Activated T-helper 1 cell treated with Interleukin-2 at 50 U/mL for 16 hours (primary cell): Measurements from ENCODE around the gene PCSK5.

ENCODE experiments used
- DNase-seq: peaks from one replicate; pipeline ENCODE4 v3.0.0-alpha.2; 2020; ENCODE audit warnings: low read depth

PCSK5 gene

DNA sequence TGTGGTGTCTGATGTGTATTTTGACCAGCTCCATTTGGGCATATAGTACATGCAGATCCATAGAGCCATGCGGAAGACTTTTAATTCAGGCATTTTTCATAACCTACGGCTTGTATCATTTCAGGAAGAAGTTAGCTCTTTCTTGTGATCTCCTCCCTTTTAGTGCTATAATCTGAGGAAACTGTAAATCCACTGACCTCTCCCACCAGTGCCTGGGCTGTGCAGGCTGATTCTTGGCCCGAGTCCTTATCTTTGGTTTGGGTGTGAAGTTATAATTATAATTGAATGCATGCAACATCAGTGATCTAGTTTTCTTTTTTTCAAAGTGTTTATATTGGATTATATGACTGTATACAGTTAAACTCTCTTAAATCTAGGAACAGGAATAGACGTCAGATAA, 247.9 kb downstream of the PCSK5 start:
- no peak for DNase-seq

DNA sequence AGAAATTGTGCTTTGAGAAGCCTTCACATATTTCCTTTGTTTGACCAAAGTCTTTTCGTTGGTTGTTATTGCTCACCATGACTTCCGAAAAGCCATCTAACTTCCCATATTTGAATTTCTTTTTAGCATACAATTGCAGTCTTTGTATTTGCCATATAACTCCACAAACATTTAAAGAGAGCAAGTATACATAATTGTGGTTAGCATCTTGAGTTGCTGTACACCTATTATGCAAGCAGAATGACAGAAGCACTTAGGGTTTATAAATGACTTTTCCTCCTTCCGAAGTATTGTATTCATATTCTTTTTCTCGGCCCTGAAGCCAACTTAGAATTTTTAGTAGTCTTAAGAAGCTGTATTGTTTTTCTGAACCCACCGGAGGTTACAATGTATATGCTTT, 253.4 kb downstream of the PCSK5 start:
- no peak for DNase-seq

DNA sequence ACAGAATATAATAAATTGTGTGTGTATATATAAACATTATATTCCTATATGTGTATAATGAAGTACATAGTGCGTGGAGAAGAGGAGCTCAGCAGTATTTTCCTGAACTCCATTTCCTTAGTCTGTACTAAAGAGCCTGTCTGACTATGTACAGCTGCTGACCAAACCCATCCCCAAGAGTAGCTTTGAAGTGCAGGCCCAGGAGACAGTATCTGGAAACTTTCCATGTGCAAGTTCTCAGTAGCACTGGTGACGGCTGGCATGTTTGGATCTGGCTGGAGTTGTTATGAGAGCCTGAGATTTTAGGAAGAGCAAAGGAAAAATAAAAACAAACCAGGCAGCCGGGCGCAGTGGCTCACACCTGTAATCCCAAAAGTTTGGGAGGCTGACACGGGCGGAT, 259.5 kb downstream of the PCSK5 start:
- no peak for DNase-seq

DNA sequence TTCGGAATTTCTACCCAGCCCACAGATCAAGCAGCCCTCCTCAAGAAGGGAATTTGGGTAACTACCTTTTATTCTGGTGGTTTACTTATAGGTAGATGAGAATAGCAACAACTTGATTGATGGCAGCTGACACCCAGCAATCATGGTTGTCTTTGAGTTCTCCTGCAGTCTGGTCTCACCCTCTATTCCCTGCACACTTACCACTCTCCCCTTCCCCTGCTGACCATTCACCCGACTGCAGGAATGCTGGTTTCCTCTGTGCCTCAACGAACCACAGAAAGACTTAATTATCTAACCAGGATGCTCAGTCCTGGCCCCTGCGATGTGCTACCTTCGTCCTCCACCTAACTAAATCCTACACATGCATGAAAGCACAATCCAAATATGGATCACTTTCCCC, 260.8 kb downstream of the PCSK5 start:
- no peak for DNase-seq

DNA sequence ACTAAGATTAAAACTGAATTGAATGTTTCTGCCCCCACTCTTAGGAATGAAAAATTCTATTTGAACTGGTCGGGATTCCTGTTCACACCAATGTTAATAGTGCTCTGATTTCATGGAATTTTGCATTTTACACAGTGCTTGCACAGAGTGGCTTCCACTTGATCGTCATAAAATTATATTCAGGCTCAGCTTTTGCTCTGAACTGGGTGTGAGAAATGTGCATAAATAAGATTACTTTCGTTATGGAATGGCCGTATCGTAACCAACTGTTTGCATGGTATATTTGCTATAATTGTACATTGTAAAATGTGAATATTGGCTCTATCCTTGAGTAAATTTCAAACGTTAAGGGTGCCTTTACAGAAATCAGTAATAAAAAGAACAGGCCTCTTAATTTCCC, 262.9 kb downstream of the PCSK5 start:
- no peak for DNase-seq

DNA sequence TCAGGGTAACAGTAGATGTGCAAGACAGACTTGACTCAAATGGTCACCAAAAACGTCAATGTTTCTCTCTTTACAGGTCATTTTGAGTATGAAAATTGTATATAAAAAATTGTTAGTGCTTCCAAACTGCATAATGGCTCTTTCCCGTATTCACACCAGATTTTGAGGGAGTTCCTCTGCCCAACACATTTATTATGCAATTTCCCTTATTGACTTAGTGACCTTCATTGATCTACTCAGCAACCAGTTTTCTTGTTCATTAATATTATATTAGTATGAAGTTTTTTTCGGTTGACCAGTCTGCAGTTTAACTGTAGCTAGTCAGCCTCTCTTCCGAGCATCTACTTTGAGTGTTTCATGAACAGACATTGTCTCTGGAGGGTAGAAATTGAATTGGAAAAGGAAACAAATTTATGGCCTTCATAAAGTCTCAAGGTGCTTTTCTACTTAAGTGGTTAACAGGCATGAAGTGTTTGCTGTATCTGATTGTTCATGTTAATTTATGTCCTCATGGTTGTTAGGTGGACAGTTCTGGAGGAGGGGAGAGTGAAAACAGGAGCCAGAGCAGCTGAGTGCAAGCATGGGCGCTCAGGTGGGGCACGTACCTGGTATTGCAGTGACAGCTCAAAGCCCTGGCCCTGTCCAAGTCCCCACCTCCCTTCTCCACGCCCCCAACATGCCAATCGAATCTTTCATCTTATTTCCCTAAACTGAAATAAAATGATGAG, 263.6 kb downstream of the PCSK5 start:
- DNase-seq = no peak

DNA sequence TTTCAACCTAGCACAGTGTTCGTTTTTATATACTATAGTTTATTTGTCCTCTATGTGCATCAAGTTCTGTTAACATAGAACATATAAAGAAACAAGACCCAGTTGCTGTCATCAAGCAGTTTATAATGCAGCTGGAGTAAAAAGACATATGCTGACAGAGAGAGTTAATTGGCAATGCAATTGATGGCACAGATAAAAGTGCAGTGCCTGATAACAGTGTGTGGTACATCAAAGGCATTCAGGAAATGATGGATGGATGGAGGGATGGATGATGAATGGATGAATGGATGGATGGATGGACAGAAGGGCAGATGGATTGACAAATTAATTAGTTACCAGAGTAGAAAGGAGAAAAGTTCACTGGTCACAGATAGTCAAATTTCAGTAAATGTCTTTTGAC, 264.9 kb downstream of the PCSK5 start:
- DNase-seq = no peak

DNA sequence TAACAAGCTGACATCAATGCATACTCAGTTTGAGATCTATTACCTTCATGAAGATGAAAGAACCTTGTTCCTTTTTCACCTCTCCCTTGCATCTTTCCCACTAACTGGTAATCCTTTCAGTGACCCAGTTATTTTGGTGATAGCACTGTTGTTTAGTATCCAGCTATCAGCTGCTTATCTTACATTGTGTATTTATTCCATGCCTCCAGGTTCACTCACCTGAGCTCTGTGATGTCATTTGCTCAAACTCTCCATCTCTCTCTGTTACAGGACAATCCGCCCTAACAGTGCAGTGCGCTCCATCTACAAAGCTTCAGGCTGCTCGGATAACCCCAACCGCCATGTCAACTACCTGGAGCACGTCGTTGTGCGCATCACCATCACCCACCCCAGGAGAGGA, 268.2 kb downstream of the PCSK5 start:
- no peak for DNase-seq

DNA sequence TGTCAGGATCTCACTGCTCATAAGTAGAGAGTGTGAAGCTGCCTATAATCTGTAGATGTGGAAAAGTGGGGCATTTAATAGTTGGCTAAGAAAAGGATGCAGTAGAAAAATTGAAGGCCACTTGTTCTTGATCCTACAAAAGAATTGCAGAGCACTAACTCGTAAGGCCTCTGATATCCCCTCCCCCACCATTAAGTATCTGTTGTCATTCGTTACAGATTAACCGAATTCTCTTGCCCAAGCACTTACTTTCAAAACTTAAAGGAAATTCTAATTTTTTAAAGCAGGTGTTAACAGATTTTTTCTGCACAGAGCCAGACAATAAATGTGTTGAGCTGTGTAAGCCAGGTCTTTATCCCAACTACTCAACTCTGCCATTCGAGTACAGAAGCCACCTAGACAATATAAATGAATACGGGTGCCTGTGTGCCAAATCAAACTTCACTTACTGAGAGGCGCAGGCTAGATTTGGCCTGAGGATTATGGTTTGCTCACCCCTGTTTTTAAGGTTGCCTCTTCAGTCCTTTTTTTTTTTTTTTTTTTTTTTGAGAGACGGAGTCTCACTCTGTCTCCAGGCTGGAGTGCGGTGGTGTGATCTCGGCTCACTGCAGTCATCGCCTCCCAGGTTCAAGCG, 268.9 kb downstream of the PCSK5 start:
- DNase-seq = no peak

DNA sequence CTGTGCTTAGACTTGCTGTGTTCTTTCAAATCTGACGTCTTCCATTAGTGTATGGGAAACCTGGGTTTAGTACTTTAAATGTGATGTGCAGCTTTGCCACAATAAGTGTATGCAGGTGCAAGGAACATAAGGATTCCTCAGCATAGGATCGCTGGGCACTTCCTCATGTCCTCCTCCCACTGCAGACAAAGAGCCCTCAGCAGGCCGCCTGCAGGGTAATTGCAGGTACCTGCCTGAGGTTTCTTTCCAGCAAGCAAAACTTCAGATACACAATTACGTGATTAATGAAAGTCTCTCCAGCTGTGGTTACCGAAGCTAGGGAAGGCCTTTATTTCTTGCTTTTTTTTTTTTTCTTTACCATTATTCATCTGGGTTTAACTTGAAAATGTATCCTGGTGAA, 270.6 kb downstream of the PCSK5 start:
- no peak for DNase-seq

DNA sequence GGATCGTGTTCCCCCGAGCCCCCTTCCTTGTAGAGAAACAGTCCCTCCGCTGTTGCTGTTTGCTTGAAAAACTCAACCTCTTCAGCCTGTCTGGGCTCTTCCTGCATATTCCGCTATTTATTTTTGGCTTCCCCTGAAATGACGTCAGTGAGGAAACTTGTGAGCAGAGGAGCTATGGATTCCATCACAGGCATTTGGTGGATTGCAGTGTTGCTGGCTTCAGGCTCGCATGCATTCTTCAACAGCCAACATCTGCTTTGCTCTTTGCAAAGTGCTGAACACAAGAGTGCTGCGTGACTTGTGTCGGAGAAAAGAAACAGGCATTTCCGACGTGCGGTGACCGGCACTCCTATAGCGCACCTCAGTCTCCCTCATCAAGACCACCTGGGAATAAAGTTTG, 271.1 kb downstream of the PCSK5 start:
- DNase-seq = no peak

DNA sequence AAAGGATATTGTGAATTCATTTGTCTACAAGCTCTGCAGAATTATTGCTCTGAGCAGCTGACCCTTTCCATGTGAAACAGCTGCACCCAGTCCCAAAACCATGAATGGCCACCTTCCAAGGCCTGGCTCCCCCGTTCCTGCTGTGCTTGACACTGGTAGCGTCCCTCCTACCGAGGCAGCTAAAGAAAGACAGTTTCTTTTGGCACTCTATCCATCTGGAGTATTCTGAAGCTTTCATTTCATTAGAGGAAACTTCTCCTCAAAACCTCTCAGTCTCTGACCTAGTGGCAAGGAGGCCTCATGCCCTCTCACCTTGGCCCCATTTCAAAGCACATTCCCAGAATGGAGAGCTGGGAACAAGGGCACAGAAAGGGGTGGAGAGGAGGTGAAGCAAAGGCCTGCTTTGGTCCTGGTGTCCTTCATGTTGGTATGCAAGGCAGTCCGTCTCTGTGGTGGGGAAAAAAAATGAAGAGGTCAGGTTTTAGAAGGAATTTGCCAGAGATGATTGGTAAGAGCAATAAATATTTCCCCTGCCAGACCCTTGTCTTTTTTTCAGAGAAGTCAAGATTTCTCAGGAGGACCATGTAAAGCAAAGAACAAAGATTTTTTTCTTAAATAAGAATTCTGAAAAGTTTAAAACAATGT, 271.7 kb downstream of the PCSK5 start:
- DNase-seq = no peak

DNA sequence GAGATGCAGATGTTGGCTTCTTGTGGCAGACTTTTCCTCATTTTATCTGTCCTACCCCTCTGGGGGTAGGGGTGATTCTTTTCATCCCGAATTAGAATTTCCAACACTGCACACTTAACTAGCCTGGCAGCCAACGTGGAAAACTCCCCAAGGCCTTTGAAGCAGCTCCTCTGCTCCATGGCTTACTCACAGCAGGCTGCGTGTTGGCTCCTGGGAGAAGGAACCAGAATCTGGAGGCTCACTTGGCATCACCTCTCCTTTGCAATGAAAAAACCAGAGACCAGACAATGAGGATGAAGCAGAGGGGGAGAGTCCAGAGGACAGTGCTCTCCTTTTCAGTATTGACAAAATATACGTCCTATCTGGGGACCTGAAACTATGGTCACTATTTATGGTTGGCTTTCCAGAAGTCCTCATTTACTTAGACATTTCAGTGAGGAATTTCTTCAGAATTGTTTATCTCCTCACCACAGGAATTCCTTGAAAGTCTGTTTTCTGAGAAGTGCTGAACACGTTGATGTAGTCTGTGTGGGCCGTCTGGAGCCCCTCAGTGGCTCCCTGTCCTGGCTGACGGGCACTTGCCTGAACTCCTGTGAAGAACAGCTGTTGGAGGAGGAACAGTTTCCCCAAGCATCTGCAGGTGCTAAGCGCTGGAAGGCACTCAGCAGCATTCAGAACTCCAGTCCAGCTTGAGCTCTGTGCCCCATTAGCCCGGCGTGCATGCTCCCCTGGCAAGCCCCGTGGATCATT, 272.5 kb downstream of the PCSK5 start:
- no peak for DNase-seq

DNA sequence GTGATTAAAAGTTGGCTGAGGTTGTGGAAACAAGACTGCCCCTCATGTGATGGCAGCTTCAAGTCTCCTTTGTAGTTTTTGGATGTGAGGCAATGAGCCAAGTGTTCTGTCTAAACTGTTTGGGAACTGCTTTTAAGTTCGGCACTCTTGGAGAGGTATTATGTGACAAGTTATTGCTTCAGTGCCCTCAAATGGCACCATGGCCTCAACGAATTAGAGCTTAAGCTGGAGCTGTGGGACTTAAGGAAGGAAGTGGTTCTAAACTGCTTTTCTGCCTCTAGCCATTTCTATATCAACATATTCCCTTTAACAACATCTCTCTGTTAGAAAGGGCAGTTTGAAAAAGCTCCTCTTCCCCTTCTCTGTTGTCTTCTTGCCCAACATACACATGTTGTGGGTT, 276.1 kb downstream of the PCSK5 start:
- no peak for DNase-seq

DNA sequence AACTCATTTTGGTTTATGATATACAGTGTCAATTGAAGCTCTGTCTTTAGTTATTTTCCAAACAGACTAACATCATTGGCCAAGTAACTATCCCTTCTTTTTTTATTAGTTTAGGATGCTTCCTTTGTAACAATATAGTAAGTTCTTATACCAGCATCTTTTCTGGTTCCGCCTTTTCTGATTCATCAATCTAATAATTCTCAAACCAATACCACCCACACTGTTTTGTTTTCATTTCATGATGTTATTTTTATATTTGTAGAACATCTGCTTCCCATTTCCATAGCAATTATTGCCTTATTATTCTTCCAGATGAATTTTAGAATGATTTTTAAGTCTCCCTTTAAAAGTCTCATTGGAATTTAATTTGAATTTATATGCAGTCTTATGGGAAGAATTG, 285.7 kb downstream of the PCSK5 start:
- DNase-seq = no peak

DNA sequence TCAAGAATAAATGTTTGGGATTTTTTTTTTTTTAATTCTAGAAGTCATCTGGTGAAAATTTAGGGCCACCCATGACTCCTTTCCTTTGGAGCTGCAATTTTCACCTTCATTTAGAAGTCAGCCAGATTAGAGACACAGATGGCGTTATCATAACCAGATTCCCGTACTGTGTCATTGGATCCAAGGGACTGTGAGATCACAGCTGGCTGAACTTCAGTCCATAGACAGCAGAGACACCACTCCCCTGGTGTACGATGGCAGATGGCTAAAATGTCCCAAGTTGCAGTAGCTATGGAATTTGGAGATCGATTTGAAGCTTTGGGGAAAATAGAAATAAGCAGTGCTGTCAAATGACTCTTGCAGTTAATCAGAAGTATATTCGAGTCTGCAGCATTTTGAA, 287.5 kb downstream of the PCSK5 start:
- DNase-seq = no peak

DNA sequence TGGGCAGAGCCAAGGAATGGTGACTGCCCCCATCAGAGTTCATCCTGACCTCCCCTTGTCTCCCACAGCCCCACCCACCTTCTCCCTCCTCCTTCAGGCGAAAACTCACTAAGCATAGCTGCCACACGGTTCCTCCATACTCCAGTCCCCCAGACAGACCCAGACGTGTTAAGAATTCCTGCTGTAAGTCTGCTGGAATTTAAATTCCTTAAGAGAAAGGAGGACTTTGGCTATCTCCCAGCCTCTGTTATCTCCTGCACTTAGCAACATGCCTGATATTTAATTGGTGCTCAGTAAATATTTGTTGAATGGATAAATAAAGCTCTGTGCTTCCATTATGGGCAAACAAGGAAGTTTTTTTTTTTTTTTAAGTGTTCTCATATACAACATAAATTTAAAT, 290.1 kb downstream of the PCSK5 start:
- DNase-seq = no peak

DNA sequence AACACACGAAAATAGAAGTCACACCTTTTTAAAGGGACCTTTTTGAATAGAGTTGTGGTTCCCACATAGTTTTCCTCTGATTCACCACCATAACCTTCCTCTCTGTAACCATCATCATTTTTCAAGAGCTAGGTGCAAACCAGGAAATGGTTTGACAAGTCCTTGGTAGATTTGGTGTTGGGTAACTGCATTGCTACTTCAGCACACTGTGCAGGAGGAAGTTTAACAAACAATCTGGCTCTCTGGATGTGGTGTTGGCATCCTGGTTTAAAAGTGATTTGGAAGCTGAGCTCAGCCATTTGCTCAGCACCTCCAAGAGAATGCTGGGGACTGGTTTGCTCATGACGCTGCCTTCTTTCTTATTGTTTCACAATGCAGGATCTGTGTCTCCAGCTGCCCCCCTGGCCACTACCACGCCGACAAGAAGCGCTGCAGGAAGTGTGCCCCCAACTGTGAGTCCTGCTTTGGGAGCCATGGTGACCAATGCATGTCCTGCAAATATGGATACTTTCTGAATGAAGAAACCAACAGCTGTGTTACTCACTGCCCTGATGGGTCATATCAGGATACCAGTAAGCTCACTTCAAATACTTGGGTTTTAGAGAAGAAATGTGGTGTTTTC, 290.7 kb downstream of the PCSK5 start:
- DNase-seq = no peak

DNA sequence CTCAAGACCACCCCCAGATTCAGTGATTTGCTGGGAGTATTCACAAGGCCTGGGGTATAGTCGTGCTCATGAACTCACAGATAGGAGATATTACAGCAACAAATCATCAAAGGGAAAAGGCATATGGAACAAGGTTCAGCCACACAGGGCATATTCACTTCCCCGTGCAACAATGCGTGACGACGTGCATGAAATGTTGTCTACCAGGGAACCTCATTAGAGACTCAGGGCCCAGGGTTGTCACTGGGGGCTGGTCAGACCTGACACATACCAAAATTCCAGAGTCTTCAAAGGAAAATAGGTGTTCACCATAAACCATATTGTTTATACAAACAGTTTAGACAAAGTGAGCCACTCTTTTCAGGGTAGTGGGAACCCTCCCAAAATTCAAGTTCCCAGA, 291.3 kb downstream of the PCSK5 start:
- no peak for DNase-seq

DNA sequence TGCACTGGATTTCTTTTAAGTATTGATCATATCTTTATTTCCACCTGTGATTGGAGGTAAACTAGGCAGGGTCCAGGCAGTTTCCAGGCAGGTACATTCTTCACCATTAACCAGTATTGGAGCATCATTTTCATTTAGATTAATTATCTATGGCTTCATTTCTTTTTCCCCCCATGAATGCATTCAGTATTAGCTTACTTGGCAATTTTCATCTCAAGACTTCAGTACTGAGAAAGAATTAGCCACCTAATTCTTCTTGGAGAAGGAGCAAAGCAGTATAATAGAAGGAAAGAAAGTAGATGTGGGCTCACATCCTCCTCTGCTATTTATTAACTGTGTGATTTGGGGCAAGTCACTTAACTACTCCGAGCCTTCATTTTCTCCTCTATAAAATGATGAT, 295.0 kb downstream of the PCSK5 start:
- no peak for DNase-seq

DNA sequence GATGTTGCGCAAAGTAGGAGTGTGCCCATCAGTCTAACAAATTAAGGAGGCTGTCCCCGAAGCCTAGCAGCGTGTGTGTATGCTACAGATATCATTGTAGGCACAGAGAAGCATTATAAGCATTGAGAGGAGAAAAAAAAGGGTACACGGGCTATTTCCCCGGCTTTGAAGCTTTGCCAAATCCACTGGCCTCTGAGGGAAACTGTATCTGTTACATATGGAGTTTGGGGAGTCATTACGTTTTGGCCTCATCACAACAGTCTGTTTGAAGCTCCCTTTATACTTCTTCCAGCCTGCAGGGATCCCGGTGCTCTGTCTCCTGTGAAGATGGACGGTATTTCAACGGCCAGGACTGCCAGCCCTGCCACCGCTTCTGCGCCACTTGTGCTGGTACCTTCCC, 297.8 kb downstream of the PCSK5 start:
- no peak for DNase-seq

DNA sequence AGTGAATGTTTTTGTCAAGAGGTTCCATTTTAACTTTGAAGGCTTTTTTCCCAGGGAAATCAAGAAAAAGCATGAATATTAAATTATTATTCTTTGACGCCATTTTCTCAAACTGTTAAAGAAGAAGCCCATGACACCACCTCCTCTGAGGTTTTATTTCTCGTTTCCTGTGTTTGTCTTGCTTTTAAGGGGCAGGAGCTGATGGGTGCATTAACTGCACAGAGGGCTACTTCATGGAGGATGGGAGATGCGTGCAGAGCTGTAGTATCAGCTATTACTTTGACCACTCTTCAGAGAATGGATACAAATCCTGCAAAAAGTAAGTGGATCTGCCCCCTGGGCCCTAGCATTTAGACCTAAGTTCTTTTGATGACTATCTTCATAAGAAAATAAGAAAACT, 298.4 kb downstream of the PCSK5 start:
- DNase-seq = no peak

DNA sequence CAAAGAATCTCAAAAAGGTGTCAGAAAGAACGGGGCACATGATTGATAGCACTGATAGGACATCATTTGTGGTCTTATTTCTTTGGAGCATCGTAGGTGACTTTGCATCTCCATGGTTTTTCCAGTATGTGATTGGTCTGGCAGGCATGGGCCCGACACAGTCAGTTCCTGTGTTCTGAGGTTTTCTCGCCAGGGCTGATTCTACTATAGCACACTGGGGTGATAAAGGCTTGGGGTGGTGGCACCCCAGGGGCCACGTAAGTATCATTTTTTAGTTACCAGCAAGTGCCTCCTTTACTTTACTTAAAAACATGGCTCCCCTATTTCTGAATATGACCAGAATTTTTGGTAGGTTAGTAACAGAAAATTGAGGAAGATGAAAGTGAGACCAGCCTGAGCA, 301.0 kb downstream of the PCSK5 start:
- no peak for DNase-seq
